ENCODE data around the gene ZNF514. TPM values are rescaled to one million over a fixed set of nuclear protein-coding genes. Genes with fewer than 3 reads are reported as not detected.

Gene ZNF514
- total RNA-seq, 1 experiment from 2014 or later, result 12.9 TPM

GRCh38 chr2:95165371-95166064, 5.9 kb upstream of the ZNF514 start, which contains the start of gene ZNF2:
Gene ZNF2, plus strand, starts transcription at chr2:95165809. Its CDS starts 10,418 bp downstream, at chr2:95176227.
- peak within 1 kb of the TSS; percentile 99 for H3K4me3 Mint-ChIP-seq
- H2BK120ac ChIP-seq (ENCODE audit: low read depth, low read length, poor library complexity, severe bottlenecking), result no peak within 1 kb of the TSS
- H3K9me3 Mint-ChIP-seq, result no peaks in the 10 kb centered on the region; a peak in 2 of 5 replicates
- H3K4me2 ChIP-seq (ENCODE audit: insufficient read depth, insufficient read length, low read length), result peak within 1 kb of the TSS; percentile 94
- TF ChIP-seq CTCF (conservative IDR thresholded peaks at IDR 0.05), result no peak
- H3K9ac ChIP-seq (ENCODE audit: extremely low read depth, insufficient read length, low read length), result peak within 1 kb of the TSS; percentile 94
- H3K4ac ChIP-seq (ENCODE audit: low read depth, low read length), result no peak within 1 kb of the TSS
- H3K9me3 ChIP-seq (ENCODE audit: control insufficient read depth, low read depth, low read length), result no peaks in the 10 kb centered on the region
- H3K27me3 Mint-ChIP-seq (ENCODE audit: low read depth), result no peaks in the 10 kb centered on the region; the same call in none of the 2 replicates
- peak within 1 kb of the TSS; percentile 38 for H3K56ac ChIP-seq (ENCODE audit: insufficient read length, low read depth, low read length)
- H3K23ac ChIP-seq (ENCODE audit: insufficient read length, low read depth, low read length), result no peak within 1 kb of the TSS
- H3K27me3 ChIP-seq (ENCODE audit: insufficient read depth, low read length), result no peaks in the 10 kb centered on the region
- H3K79me2 ChIP-seq (ENCODE audit: insufficient read depth, low read length), result no peaks in the 10 kb centered on the region
- no peak within 1 kb of the TSS for H4K8ac ChIP-seq (replicated peaks; ENCODE audit: insufficient read length, low read depth, low read length)
- peak within 1 kb of the TSS; percentile 93 for H2BK5ac ChIP-seq (ENCODE audit: insufficient read length, low read length)
- peak within 1 kb of the TSS; percentile 93 for H4K5ac ChIP-seq (ENCODE audit: insufficient read length, low read depth, low read length)
- H3K27ac Mint-ChIP-seq, result peak within 1 kb of the TSS; percentile 96 to 98 (median 97)
- no peak within 1 kb of the TSS for H2AK5ac ChIP-seq (ENCODE audit: insufficient read length, low read length)
- peaks cover 12 to 18% of the 10 kb centered on the region in 2 experiments for H3K4me1 Mint-ChIP-seq
- H4K20me1 ChIP-seq (ENCODE audit: control insufficient read depth, insufficient read depth, insufficient read length), result no peaks in the 10 kb centered on the region
- H2AFZ ChIP-seq (ENCODE audit: low read length), result peak within 1 kb of the TSS; percentile 88
- peak within 1 kb of the TSS; percentile 98 for H3K18ac ChIP-seq (ENCODE audit: insufficient read length, low read depth, low read length)
- DNase-seq, result peak; percentile 98
- H2BK20ac ChIP-seq (ENCODE audit: low read depth, low read length, poor library complexity, severe bottlenecking), result no peak within 1 kb of the TSS
- WGBS (ENCODE audit: extremely low coverage, insufficient read length, low lambda C conversion rate), result no CpG with 5 or more reads among the region's 56 CpGs
- no peaks in the 10 kb centered on the region; the same call in 1 of the 2 replicates for H3K4me1 ChIP-seq (ENCODE audit: insufficient read depth, low read length)
- peaks cover 2% of the 10 kb centered on the region for H3K79me1 ChIP-seq (ENCODE audit: insufficient read depth, low read depth, low read length, poor library complexity, severe bottlenecking)
- H3K14ac ChIP-seq (ENCODE audit: insufficient read depth, low read length), result peak within 1 kb of the TSS; percentile 99
- peaks cover 10% of the 10 kb centered on the region for H3K23me2 ChIP-seq (ENCODE audit: insufficient read length, low read depth, low read length, poor library complexity, severe bottlenecking)
- H3T11ph ChIP-seq (ENCODE audit: low read length), result no peak within 1 kb of the TSS
- peaks cover 0 to 2% (median 0%) of the 10 kb centered on the region in 3 experiments; a peak in 1 of 7 replicates for H3K36me3 Mint-ChIP-seq (ENCODE audit: insufficient read depth in 1 of 3, low read depth in 3 of 3)
- no peak within 1 kb of the TSS for H2BK15ac ChIP-seq (ENCODE audit: low read depth, low read length)
- no peak within 1 kb of the TSS for H2BK12ac ChIP-seq (ENCODE audit: insufficient read length, low read depth, low read length)
- H4K91ac ChIP-seq (ENCODE audit: insufficient read length, low read depth, low read length), result no peak within 1 kb of the TSS
- H3K27ac ChIP-seq (ENCODE audit: insufficient read length, low read depth, low read length), result no peak within 1 kb of the TSS
